Ishikawa (cell line): ENCODE measurements around the gene UNC5B.

Experiments
- CEBPB ChIP-seq: IDR thresholded peaks from 2 replicates; pipeline ENCODE4 v1.6.1; 2012
- CREB1 ChIP-seq: IDR thresholded peaks from 2 replicates; pipeline ENCODE4 v1.6.1; 2012; ENCODE audit warnings: low read depth
- EGR1 ChIP-seq: IDR thresholded peaks from 2 replicates; pipeline ENCODE4 v1.6.1; 2012
- EP300 ChIP-seq: IDR thresholded peaks from 2 replicates; pipeline ENCODE4 v1.6.1; 2012; ENCODE audit warnings: borderline replicate concordance
- FOXM1 ChIP-seq: IDR thresholded peaks from 2 replicates; pipeline ENCODE4 v1.6.1; 2012; ENCODE audit warnings: low read depth, borderline replicate concordance
- NFIC ChIP-seq: IDR thresholded peaks from 2 replicates; pipeline ENCODE4 v1.6.1; 2012
- RAD21 ChIP-seq: IDR thresholded peaks from 2 replicates; pipeline ENCODE4 v1.6.1; 2012; ENCODE audit warnings: low read depth
- TAF1 ChIP-seq: IDR thresholded peaks from 2 replicates; pipeline ENCODE4 v1.6.1; 2012; ENCODE audit warnings: low read depth, mild to moderate bottlenecking
- TCF12 ChIP-seq: IDR thresholded peaks from 2 replicates; pipeline ENCODE4 v1.6.1; 2012; ENCODE audit warnings: low read depth
- TEAD4 ChIP-seq: IDR thresholded peaks from 2 replicates; pipeline ENCODE4 v1.6.1; 2012
- USF1 ChIP-seq: IDR thresholded peaks from 2 replicates; pipeline ENCODE4 v1.6.1; 2012
- YY1 ChIP-seq: IDR thresholded peaks from 2 replicates; pipeline ENCODE4 v1.6.1; 2012; ENCODE audit warnings: low read depth
- ZBTB7A ChIP-seq: IDR thresholded peaks from 2 replicates; pipeline ENCODE4 v1.6.1; 2012; ENCODE audit warnings: low read depth
- TF ChIP-seq, protein P1 (sequence below): IDR thresholded peaks from 2 replicates; pipeline ENCODE4 v1.6.1; 2012; ENCODE audit warnings: low read depth, mild to moderate bottlenecking
- TF ChIP-seq, protein P2 (sequence below): IDR thresholded peaks from 2 replicates; pipeline ENCODE4 v1.6.1; 2012

Gene UNC5B

GRCh38 chr10:71274901-71275796 is 62.8 kb downstream of the UNC5B start:
- TF ChIP-seq, protein P1, sequence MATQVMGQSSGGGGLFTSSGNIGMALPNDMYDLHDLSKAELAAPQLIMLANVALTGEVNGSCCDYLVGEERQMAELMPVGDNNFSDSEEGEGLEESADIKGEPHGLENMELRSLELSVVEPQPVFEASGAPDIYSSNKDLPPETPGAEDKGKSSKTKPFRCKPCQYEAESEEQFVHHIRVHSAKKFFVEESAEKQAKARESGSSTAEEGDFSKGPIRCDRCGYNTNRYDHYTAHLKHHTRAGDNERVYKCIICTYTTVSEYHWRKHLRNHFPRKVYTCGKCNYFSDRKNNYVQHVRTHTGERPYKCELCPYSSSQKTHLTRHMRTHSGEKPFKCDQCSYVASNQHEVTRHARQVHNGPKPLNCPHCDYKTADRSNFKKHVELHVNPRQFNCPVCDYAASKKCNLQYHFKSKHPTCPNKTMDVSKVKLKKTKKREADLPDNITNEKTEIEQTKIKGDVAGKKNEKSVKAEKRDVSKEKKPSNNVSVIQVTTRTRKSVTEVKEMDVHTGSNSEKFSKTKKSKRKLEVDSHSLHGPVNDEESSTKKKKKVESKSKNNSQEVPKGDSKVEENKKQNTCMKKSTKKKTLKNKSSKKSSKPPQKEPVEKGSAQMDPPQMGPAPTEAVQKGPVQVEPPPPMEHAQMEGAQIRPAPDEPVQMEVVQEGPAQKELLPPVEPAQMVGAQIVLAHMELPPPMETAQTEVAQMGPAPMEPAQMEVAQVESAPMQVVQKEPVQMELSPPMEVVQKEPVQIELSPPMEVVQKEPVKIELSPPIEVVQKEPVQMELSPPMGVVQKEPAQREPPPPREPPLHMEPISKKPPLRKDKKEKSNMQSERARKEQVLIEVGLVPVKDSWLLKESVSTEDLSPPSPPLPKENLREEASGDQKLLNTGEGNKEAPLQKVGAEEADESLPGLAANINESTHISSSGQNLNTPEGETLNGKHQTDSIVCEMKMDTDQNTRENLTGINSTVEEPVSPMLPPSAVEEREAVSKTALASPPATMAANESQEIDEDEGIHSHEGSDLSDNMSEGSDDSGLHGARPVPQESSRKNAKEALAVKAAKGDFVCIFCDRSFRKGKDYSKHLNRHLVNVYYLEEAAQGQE = no peak

- TF ChIP-seq RAD21 (no peak), ZBTB7A (no peak), YY1 (no peak), CEBPB (no peak)
- TF ChIP-seq, protein P1 = no peak
Observed at GRCh38 chr10:71276873-71277272, 64.5 kb downstream of the UNC5B start.

DNA sequence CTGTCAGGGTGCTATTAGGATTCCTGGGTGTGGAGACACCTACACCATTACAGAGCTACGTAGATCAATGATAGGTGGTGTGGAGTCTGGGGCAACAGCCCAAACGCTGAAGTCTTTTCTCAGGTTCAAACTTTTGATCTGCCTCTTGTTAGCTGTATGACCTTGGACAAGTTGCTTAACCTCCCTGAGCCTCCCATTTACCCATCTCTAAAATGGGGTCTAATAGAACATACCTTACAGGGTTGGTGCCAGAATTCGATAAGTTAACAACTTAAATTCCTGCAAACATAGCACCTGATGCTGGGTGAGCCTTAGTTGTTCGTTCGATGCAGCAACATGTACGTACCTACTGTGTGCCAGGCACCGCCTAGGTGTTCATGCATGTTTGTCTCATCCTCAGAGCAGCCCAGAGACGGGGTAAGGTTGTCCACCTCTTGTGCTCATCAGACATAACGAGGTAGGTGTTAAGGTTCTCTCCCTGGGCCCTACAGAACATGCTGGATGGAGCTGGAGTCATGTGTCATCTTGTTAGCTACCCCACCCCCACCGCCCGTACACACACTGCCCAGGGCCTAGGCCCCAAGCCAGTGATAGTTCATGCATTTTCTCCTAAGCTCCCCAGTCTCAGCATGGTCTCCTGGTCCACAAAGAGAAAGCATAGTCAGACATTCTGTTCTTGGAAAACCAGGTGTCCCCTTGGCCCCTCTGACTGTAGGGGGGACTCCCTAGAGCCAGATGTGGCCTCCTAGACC is 65.7 kb downstream of the UNC5B start:
- TF ChIP-seq TCF12 = no peak
- TF ChIP-seq CEBPB = no peak
- TF ChIP-seq, protein P1 = no peak
- no peak for TF ChIP-seq USF1
- no peak for TF ChIP-seq CREB1
- TF ChIP-seq FOXM1 = no peak
- TF ChIP-seq RAD21 = no peak
- no peak for TF ChIP-seq EP300
- TF ChIP-seq TAF1 = no peak
- no peak for TF ChIP-seq ZBTB7A
- no peak for TF ChIP-seq EGR1
- no peak for TF ChIP-seq NFIC
- TF ChIP-seq, protein P2, sequence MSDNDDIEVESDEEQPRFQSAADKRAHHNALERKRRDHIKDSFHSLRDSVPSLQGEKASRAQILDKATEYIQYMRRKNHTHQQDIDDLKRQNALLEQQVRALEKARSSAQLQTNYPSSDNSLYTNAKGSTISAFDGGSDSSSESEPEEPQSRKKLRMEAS = no peak
- TF ChIP-seq TEAD4 = no peak
- no peak for TF ChIP-seq YY1

GRCh38 chr10:71278691-71279588 is 66.6 kb downstream of the UNC5B start:
- TF ChIP-seq ZBTB7A (no peak), NFIC (no peak), TEAD4 (no peak)
- TF ChIP-seq, protein P1 = no peak
